Measurements from ENCODE around the gene PRPF19. TPM values are rescaled to one million over a fixed set of nuclear protein-coding genes. Genes with fewer than 3 reads are reported as not detected.

Gene PRPF19
- total RNA-seq, 1 experiment from 2014 or later = 160 TPM

GRCh38 chr11:60934790-60935605, 28.6 kb upstream of the PRPF19 start:
- CTCF ChIA-PET = no interaction called here
- no peak overlapping the region for H2AFZ ChIP-seq
- intact Hi-C loops (cut with micrococcal nuclease; ENCODE audit: unreplicated experiment) = no loop called here

GRCh38 chr11:60934124-60934789, 27.9 kb upstream of the PRPF19 start:
- peak in 1 of 2 experiments; percentile 20 for DNase-seq
- ChIA-PET POLR2A (ENCODE audit: unreplicated experiment) (no interaction called here), CTCF (no interaction called here)
- no peaks in the 10 kb centered on the region for H3K36me3 ChIP-seq (ENCODE audit: low read depth)
- H3K4me1 ChIP-seq (replicated peaks; ENCODE audit: insufficient read depth) = no peaks in the 10 kb centered on the region
- BruUV-seq (replicated peaks) = no TSS peak
- H3K79me2 ChIP-seq (ENCODE audit: low read depth) = no peaks in the 10 kb centered on the region
- H4K20me1 ChIP-seq (ENCODE audit: insufficient read depth) = no peaks in the 10 kb centered on the region
- no peaks in the 10 kb centered on the region for H3K27me3 ChIP-seq (ENCODE audit: insufficient read depth, low read depth)
- H2AFZ ChIP-seq = no peak overlapping the region
- no peak overlapping the region for H3K27ac ChIP-seq
- H3K4me2 ChIP-seq = no peak overlapping the region
- TF ChIP-seq EZH2 (IDR thresholded peaks at IDR 0.05; ENCODE audit: low read depth) (no peak), CTCF (conservative IDR thresholded peaks at IDR 0.05) (no peak)
- H3K9me3 ChIP-seq (ENCODE audit: insufficient read depth, low read depth) = no peaks in the 10 kb centered on the region
- H3K9me2 ChIP-seq (ENCODE audit: insufficient read depth) = no peaks in the 10 kb centered on the region
- H3K4me3 ChIP-seq = no peak overlapping the region
- no peaks in the 10 kb centered on the region for H3F3A ChIP-seq (ENCODE audit: insufficient read depth, low read depth)
- intact Hi-C loops (cut with micrococcal nuclease; ENCODE audit: unreplicated experiment) = no loop called here

More at GRCh38 chr11:60934790-60935605, 28.6 kb upstream of the PRPF19 start:
- Histone ChIP-seq H3K4me1 (replicated peaks; ENCODE audit: insufficient read depth) (no peaks in the 10 kb centered on the region), H3K79me2 (ENCODE audit: low read depth) (no peaks in the 10 kb centered on the region), H3K27ac (no peak overlapping the region), H3K36me3 (ENCODE audit: low read depth) (no peaks in the 10 kb centered on the region), H3K9me2 (ENCODE audit: insufficient read depth) (no peaks in the 10 kb centered on the region), H3K4me2 (no peak overlapping the region), H3K27me3 (ENCODE audit: insufficient read depth, low read depth) (no peaks in the 10 kb centered on the region), H3F3A (ENCODE audit: insufficient read depth, low read depth) (0 out of 2 replicates have a peak, but pooled peaks cover 2% of the 10 kb centered on the region), H3K4me3 (no peak overlapping the region), H4K20me1 (ENCODE audit: insufficient read depth) (no peaks in the 10 kb centered on the region), H3K9me3 (ENCODE audit: insufficient read depth, low read depth) (no peaks in the 10 kb centered on the region)
- no peak for TF ChIP-seq EZH2 (IDR thresholded peaks at IDR 0.05; ENCODE audit: low read depth)
- no peak for TF ChIP-seq CTCF (conservative IDR thresholded peaks at IDR 0.05)
- POLR2A ChIA-PET (ENCODE audit: unreplicated experiment) = no interaction called here
- no TSS peak for BruUV-seq (replicated peaks)
- peak in 1 of 2 experiments; percentile 30 for DNase-seq

GRCh38 chr11:60933416-60934123, 27.2 kb upstream of the PRPF19 start:
- Histone ChIP-seq H3F3A (ENCODE audit: insufficient read depth, low read depth) (no peaks in the 10 kb centered on the region), H3K9me2 (ENCODE audit: insufficient read depth) (no peaks in the 10 kb centered on the region), H2AFZ (no peak overlapping the region), H3K36me3 (ENCODE audit: low read depth) (no peaks in the 10 kb centered on the region), H3K27ac (no peak overlapping the region), H4K20me1 (ENCODE audit: insufficient read depth) (no peaks in the 10 kb centered on the region), H3K4me2 (no peak overlapping the region), H3K27me3 (ENCODE audit: insufficient read depth, low read depth) (no peaks in the 10 kb centered on the region), H3K4me3 (no peak overlapping the region), H3K79me2 (ENCODE audit: low read depth) (no peaks in the 10 kb centered on the region), H3K9me3 (ENCODE audit: insufficient read depth, low read depth) (no peaks in the 10 kb centered on the region), H3K4me1 (replicated peaks; ENCODE audit: insufficient read depth) (no peaks in the 10 kb centered on the region)
- TF ChIP-seq CTCF (conservative IDR thresholded peaks at IDR 0.05) (no peak), EZH2 (IDR thresholded peaks at IDR 0.05; ENCODE audit: low read depth) (no peak)
- POLR2A ChIA-PET (ENCODE audit: unreplicated experiment) = no interaction called here
- no TSS peak for BruUV-seq (replicated peaks)
- DNase-seq = no peak
- CTCF ChIA-PET = no interaction called here
- intact Hi-C loops (cut with micrococcal nuclease; ENCODE audit: unreplicated experiment) = no loop called here

Measured in PC-9 (cell line).